Measurements from ENCODE around the gene TOP1. TPM values are rescaled to one million over a fixed set of nuclear protein-coding genes. Genes with fewer than 3 reads are reported as not detected.
A peak's percentile ranks its signal among the peaks of the same experiment; 100 is the strongest.

TOP1 gene
- total RNA-seq, 1 experiment from 2014 or later = 129 TPM

GRCh38 chr20:41027872-41028358, 707 bp upstream of the TOP1 start:
- TSS peak; percentile 94 for BruUV-seq (replicated peaks)
- DNase-seq = no peak
- Mint-ChIP-seq H3K27ac (ENCODE audit: unreplicated experiment) (peak overlapping the region; percentile 97), H3K36me3 (ENCODE audit: insufficient read depth, unreplicated experiment) (peaks cover 61% of the 10 kb centered on the region), H3K27me3 (ENCODE audit: unreplicated experiment) (no peaks in the 10 kb centered on the region), H3K4me3 (ENCODE audit: low read depth, unreplicated experiment) (peak overlapping the region; percentile 83), H3K9me3 (ENCODE audit: low read depth, unreplicated experiment) (no peaks in the 10 kb centered on the region), H3K4me1 (ENCODE audit: low read depth, unreplicated experiment) (peaks cover 36% of the 10 kb centered on the region)
- CTCF ChIA-PET = interaction anchor here (0.5 to 1.1 kb wide), 6 partner anchors 10 to 358 kb away, joined by 3 to 7 read pairs (median 4); no protein-coding TSS in a partner anchor
- intact Hi-C loops (cut with micrococcal nuclease; ENCODE audit: unreplicated experiment) = no loop called here
- TF ChIP-seq CTCF (IDR thresholded peaks at IDR 0.05; ENCODE audit: unreplicated experiment) = no peak

GRCh38 chr20:41029150-41029901, 704 bp downstream of the TOP1 start:
- BruUV-seq (replicated peaks) = no TSS peak
- Mint-ChIP-seq H3K27ac (ENCODE audit: unreplicated experiment) (peak overlapping the region; percentile 97), H3K36me3 (ENCODE audit: insufficient read depth, unreplicated experiment) (peaks cover 67% of the 10 kb centered on the region), H3K4me1 (ENCODE audit: low read depth, unreplicated experiment) (peaks cover 50% of the 10 kb centered on the region), H3K27me3 (ENCODE audit: unreplicated experiment) (no peaks in the 10 kb centered on the region), H3K9me3 (ENCODE audit: low read depth, unreplicated experiment) (no peaks in the 10 kb centered on the region), H3K4me3 (ENCODE audit: low read depth, unreplicated experiment) (peak overlapping the region; percentile 83)
- DNase-seq = peak; percentile 57
- no peak for TF ChIP-seq CTCF (IDR thresholded peaks at IDR 0.05; ENCODE audit: unreplicated experiment)
- intact Hi-C loops (cut with micrococcal nuclease; ENCODE audit: unreplicated experiment) = no loop called here
- CTCF ChIA-PET = interaction anchor here (0.6 kb wide), 1 partner anchor 10 kb away, joined by 3 read pairs; no protein-coding TSS in a partner anchor

GRCh38 chr20:41030061-41030460, 1.4 kb downstream of the TOP1 start:
- H3K36me3 Mint-ChIP-seq (ENCODE audit: insufficient read depth, unreplicated experiment) = peaks cover 74% of the 10 kb centered on the region
- peak overlapping the region; percentile 97 for H3K27ac Mint-ChIP-seq (ENCODE audit: unreplicated experiment)
- CTCF ChIA-PET = interaction anchor here (0.6 to 3.2 kb wide), 2 partner anchors 10 to 39 kb away, joined by 3 to 30 read pairs; no protein-coding TSS in a partner anchor
- no peak for TF ChIP-seq CTCF (IDR thresholded peaks at IDR 0.05; ENCODE audit: unreplicated experiment)
- peak overlapping the region; percentile 83 for H3K4me3 Mint-ChIP-seq (ENCODE audit: low read depth, unreplicated experiment)
- BruUV-seq (replicated peaks) = TSS peak; percentile 46
- intact Hi-C loops (cut with micrococcal nuclease; ENCODE audit: unreplicated experiment) = loop anchor here (1.0 to 5.0 kb wide), 3 partner anchors 8 to 49 kb away; no protein-coding TSS in a partner anchor
- no peaks in the 10 kb centered on the region for H3K9me3 Mint-ChIP-seq (ENCODE audit: low read depth, unreplicated experiment)
- H3K27me3 Mint-ChIP-seq (ENCODE audit: unreplicated experiment) = no peaks in the 10 kb centered on the region
- peaks cover 58% of the 10 kb centered on the region for H3K4me1 Mint-ChIP-seq (ENCODE audit: low read depth, unreplicated experiment)
- no peak for DNase-seq

GRCh38 chr20:41030531-41031242, 2.1 kb downstream of the TOP1 start:
- H3K4me3 Mint-ChIP-seq (ENCODE audit: low read depth, unreplicated experiment) = peak overlapping the region; percentile 83
- DNase-seq = no peak
- CTCF ChIA-PET = interaction anchor here (0.6 to 3.2 kb wide), 3 partner anchors 39 to 163 kb away, joined by 3 to 30 read pairs (median 3); no protein-coding TSS in a partner anchor
- no peaks in the 10 kb centered on the region for H3K9me3 Mint-ChIP-seq (ENCODE audit: low read depth, unreplicated experiment)
- H3K27me3 Mint-ChIP-seq (ENCODE audit: unreplicated experiment) = no peaks in the 10 kb centered on the region
- H3K27ac Mint-ChIP-seq (ENCODE audit: unreplicated experiment) = peak overlapping the region; percentile 97
- no peak for TF ChIP-seq CTCF (IDR thresholded peaks at IDR 0.05; ENCODE audit: unreplicated experiment)
- H3K36me3 Mint-ChIP-seq (ENCODE audit: insufficient read depth, unreplicated experiment) = peaks cover 80% of the 10 kb centered on the region
- intact Hi-C loops (cut with micrococcal nuclease; ENCODE audit: unreplicated experiment) = loop anchor here (1.0 to 5.0 kb wide), 4 partner anchors 8 to 48 kb away; no protein-coding TSS in a partner anchor
- no TSS peak for BruUV-seq (replicated peaks)
- H3K4me1 Mint-ChIP-seq (ENCODE audit: low read depth, unreplicated experiment) = peaks cover 64% of the 10 kb centered on the region

All from Calu3 (cell line).